Colon (tissue), 2 donors: ENCODE measurements around the gene MRPS24.

Source experiments
- FAIRE-seq: peaks from 2 replicates; lab custom pipeline; 2012; peaks lifted over from hg19 to GRCh38; lab: Jason Lieb, UNC
- donor health status: control.
- donor health status: control.

The MRPS24 gene

DNA sequence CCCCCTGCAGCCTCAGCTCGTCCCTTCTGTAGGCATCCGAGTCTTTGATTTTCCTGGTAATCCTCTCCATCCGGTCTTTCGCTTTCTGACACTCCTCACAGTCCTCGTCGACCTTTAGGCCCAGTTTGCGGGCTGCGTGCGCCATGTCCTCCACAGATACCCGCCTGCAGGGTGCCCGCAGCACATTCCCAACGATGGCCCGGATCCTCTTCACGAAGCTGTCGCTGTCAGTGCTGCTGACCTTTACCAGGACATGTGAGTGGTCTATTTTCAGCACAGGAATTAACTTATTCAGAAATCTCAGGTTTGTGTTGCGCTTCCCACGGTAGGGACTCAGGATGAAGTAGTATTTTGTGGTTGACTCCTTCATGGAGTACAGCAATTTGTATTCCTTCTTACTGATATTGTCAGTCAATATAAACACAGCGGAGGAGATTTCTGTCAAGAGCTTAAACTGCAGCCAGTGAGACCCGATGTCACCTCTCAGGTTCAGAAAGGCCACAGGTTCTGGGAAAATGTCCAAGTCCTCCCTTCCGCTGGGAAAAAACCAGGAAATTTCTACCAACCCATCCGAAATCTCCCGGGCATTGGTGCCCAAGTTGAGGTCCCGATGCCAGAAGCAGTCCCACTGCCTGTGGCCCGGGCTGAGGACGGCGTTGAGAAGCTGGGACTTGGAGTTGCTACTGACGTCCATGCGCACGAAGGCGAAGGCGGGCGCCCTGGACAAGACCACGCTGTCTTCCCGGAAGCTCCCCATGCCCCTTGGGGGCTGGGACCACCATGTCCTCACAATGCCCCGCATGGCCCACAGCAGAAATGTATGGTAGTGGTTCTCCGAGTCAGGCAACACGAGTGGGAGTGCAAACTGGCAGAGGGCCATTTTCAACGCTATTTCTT is 8.9 kb upstream of the MRPS24 start:
- no peak for FAIRE-seq

DNA sequence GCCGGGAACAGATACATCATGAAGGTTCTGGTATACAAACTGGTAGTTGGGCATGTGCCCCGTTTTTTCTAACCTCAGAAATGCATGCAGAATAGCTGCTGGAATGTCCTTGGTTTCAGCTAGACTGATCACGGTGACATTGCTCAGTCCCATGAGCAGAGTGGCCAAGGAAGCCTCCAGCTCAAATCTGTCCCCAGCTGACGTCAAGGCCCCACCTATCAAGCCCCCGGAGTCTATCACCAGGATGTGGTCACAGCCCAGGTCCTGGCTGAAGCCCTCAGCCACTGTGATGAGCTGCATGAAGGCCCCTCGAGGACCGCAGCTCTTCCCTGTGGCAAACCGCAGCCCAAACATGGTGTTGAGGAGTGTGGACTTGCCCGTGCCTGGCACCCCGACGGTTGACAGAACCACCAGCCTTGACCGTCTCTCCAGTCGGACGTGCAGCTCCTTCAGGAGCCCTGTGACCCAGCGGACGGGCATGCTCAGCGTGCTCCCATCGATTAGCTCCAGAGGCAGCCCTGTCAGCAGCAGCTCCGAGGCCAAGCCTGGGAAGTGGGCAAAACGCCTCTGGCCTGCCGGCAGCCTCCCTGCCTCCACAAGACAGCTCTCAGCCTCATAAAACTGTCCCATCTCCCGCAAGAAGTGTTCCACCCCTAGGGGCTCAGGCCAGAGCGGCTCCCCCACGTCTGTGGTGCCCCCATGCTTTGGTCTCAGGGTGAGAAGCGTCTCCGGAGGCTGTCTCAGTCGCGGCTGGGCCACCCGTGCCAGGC is 7.8 kb upstream of the MRPS24 start:
- no peak for FAIRE-seq

DNA sequence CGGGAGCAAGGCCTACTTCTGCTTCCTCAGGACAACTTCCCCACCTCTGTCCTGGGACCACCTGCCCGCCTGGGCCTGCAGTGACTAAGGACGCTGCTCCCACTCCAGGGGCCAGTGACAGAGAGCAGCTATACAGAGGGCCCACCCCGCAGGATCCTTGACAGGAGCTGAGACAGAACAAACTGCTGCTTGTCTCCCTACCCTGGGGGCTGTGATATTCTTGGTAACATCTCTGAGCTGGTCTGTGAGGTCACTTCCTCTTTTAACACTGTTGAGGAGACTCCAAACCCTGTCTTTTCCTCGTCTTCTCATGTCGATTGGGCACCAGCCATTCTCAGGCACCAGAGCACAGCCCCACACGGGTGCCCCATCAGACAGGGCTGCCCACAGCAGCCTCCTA is 6.9 kb upstream of the MRPS24 start:
- no peak for FAIRE-seq

DNA sequence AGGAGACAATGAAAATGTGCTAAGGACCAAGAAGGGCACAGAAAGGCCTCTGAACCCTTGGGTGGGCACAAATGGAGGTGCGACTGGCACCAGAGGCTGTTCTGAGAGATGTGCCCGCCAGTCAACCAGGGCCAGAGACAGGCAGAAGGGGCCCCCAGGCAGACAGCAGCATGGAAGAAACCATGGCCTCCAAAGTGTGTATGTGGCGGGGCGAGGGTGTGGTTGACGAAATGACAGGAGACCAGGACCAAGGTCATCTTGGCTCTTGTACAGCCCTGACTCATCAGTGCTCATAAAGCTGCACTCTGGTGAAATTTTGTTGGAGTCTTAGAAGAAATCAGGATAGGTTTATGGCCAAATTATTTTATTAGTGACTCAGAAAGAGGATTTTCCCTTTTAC is 4.0 kb upstream of the MRPS24 start:
- no peak for FAIRE-seq

DNA sequence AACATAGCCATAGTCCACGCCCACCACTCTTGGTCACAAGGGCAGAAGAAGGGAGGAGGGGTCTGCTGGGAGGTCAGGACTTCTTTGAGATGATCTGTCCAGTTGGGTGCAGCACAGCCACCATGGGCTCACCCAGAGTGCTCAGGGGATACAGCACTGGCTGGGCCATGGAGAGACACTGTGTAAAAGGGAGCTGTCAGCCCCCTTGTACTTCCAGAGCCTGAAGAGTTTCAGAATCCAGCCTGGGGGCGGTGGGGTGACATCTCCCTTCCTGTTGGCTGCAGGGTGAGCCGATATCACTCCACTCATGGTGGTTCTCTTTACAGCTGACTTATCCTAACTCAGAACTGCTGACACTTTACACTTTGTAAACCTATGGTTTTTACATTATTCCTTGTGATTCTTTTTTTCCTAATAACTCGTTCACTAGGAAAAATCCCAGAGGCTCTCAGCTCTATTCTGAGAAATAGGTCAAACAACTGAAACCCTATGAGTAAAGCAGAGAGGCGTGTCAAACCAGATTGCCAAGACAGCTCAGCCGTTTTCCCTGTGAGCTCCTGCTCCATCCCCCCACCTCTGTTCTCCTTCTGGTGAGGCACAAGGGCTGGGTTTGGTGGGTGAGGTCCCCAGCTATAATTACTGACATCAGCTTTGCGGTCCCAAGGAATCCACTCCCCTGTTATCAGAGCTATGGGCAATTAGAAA is 3.2 kb upstream of the MRPS24 start:
- FAIRE-seq = no peak

GRCh38 chr7:43871064-43871463 is 1.7 kb upstream of the MRPS24 start:
- FAIRE-seq = no peak

- FAIRE-seq = no peak
Measured at GRCh38 chr7:43870316-43870715, 999 bp upstream of the MRPS24 start.

DNA sequence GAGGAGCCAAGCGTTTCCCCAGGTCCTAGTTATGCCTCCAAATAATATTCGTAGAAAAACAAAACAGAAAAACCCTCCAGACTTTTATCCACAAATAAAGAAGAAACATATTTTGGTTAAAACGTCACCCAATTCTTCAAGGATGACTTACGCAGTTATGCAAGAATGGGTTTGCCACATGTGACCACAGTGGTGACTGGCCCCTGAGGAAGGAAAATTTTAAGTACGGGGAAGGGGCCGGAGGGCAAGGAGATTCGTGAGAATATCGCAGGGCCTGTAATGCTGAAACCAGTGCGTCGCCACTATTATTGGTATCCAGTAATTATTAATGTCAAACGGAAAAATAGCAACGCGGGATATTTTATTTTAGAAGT is 537 bp upstream of the MRPS24 start:
- FAIRE-seq = no peak

DNA sequence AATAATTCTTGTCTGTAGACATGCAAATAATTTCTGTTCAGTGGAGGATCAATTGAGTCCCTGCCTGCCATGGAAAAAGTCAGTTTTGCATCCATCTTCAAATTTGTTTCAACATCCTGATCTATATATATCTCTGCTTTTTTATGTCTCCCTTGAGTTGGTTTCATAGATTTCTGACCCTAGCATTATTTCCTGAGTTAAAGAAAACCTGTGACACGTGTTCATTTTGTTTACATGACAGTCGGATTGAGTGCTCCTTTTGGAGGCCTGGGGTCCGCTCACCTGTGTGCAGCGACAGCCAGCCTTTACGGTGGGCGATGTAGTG is 674 bp downstream of the MRPS24 start:
- no peak for FAIRE-seq

DNA sequence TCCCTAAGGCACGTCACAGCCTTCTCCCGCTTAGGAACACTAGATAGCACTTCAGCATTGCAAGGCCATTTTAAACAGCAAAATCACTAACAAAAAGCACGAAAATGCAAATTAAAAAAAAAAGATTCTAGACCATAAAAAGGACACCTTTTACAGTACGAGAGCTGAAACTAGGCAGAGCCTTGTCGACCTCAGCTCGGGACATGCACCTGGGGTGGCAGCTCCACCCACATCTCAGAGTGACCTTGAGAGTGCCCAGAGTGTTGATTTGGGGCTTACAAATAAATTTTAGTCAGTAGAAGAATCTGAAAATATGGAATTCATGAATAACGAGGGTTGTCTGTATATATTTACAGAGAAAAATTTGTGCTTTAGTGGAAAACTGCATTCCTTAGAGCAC is 1.1 kb downstream of the MRPS24 start:
- no peak for FAIRE-seq

DNA sequence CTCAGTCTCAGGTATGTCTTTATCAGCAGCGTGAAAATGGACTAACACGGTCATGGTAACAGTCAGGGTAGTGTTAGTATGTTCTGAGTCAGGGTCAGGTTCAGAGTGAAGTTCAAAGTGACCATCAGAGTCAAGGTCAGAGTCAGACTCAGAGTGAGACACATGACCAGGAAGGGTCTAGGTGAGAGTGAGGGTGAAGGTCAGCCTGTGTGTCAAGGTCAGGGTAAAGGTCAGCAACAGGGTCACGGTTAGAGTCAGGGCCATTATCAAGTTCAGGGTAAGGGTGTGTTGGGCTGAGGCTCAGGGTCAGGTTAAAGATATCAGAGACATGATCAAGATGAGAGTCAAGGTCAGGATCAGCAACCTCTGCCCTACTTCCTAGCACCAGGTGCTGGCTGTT is 4.0 kb downstream of the MRPS24 start:
- no peak for FAIRE-seq

- FAIRE-seq = no peak
Measured at GRCh38 chr7:43864126-43864525, 5.2 kb downstream of the MRPS24 start.

DNA sequence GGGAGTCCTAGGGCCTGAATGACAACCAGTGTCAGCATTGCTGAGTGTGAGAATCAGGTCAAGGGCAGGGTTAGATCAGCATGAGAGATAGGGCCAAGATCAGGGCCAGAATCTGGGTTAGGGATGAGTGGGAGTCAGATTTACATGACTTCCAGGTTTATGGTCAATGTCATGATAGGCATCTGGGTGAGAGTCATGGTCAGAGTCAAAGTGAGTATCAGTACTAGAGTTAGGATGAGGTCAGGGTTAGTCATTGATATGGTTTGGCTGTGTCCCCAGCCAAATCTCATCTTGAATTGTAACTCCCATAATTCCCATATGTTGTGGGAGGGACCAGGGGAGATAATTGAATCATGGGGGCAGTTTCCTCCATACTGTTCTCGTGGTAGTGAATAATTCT is 12.3 kb downstream of the MRPS24 start:
- FAIRE-seq = no peak

- FAIRE-seq = no peak
Measured at GRCh38 chr7:43856316-43856715, 13.0 kb downstream of the MRPS24 start.

- no peak for FAIRE-seq
Measured at GRCh38 chr7:43855176-43855575, 14.1 kb downstream of the MRPS24 start.

DNA sequence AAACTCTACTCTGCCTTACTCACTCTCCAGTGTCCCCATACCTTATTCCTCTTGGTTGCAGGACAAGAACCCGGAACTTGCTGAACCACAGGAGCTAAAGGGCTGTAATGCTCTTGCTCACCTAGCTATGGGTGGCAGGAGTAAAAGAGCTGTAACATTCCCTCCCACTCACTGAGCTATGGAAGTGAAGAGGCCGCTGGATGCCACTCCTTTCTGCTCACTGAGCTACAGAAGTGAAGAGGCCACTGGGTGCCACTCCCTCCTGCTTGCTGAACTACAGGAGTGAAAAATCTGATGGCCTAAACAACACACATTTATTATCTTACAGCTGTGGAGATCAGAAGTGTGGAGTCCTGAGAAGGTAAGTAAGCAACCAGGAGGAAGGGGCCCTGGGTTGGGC is 17.5 kb downstream of the MRPS24 start:
- FAIRE-seq = no peak

- no peak for FAIRE-seq
Measured at GRCh38 chr7:43850348-43851116, 18.8 kb downstream of the MRPS24 start.

- FAIRE-seq = no peak
Measured at GRCh38 chr7:43849047-43849446, 20.3 kb downstream of the MRPS24 start.

DNA sequence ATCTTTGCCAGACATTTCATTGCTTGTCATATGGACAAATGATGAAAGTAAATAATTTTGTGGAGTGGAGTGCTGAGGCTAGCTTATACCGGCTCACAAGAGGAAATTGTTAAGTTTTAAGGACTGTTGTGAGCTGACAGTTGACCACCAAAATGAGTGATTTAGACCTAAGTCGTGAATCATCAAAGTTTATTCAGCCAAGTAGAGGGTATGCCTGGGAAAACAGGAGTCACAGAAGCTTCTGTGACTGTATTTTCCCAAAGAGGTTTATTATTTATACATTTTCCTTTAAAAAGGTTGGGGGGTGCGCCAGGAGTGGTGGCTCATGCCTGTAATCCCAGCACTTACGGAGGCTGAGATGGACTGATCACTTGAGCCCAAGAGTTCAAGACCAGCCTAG is 21.8 kb downstream of the MRPS24 start:
- no peak for FAIRE-seq

DNA sequence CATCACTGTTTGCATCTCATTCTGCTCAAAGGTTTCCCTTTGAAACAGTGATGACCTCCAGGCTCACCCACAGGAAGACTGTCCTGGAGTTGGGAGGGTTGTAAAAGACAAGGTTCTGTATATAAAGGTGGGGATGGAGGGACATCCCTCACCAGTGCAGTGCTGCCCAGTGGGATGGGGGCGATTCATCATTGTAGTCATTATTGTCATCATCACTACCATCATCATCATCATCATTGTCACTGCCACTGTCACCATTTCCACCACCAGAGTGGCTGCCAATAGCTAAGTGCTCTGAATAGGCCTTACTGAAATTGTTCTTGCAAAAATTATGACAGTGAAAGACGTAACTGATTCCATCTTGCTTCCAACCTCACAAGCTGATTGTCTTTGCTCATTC is 24.7 kb downstream of the MRPS24 start:
- no peak for FAIRE-seq

DNA sequence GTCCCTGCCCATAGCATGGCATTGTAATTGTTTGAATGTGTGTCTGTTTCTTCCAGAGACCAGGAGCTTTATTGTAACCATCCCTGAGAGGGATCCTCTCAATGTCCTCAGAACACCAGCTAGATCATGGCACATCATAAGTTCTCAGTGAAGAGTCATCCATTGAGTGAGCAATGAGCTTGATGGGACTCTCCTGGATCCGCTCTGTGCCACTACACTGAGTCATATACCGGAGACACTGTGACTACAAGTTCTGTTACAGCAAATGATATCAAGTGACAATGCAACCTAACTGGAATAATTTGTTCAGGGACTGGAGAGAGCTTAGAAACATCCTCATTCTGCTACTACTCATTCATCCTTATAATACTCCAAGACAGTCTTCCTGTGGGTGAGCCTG is 25.1 kb downstream of the MRPS24 start:
- FAIRE-seq = no peak

DNA sequence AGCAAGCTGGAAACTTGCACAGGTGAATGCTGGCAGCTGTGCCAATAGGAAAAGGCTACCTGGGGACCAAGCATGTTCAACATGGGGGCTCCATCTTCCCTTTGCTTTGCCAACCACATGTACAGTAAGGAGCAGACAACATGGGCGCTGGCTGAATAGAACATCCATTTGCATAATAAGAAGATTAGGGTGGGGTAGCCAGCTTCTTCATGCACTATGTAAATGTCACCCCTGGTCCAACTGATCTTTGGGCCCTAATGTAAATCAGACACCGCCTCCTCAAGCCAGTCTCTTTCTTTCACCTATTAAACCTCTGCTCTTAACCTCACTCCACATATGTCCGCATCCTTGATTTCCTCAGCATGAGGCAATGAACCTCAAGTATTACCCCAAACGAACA is 26.0 kb downstream of the MRPS24 start:
- FAIRE-seq = no peak
